Kidney epithelial cell (primary cell): ENCODE data around the gene SDE2. TPM values are rescaled to one million over a fixed set of nuclear protein-coding genes. Genes with fewer than 3 reads are reported as not detected.

Source experiments
- DNase-seq: peaks from one replicate; pipeline ENCODE4 v3.0.0-alpha.2; 2010; ENCODE audit warnings: low read depth
- H3K27me3 ChIP-seq: 2 replicates; pipeline ENCODE4 v1.6.0; 2011; ENCODE audit warnings: low read length; ENCODE audit not compliant: control insufficient read depth, insufficient read depth
- H3K36me3 ChIP-seq: 2 replicates; pipeline ENCODE4 v1.5.1; 2011; ENCODE audit warnings: low read length; ENCODE audit not compliant: control insufficient read depth, insufficient read depth
- H3K4me3 ChIP-seq: 2 replicates; pipeline ENCODE4 v1.5.1; 2011; ENCODE audit warnings: low read depth, mild to moderate bottlenecking, control low read depth, low read length
- total RNA-seq: library from RNA; depleted of rRNA; stranded (reverse); fragments of >200 nt; gene quantifications from 2 replicates; pipeline ENCODE4 v1.2.3, GENCODE V29; 2015
- TF ChIP-seq, protein P1 (sequence below): IDR thresholded peaks from 2 replicates; pipeline ENCODE4 v1.5.1; 2011; ENCODE audit warnings: mild to moderate bottlenecking, moderate library complexity, low read length, control low read depth, inconsistent platforms; ENCODE audit not compliant: insufficient read depth, poor library complexity, severe bottlenecking

SDE2 gene
- total RNA-seq, 1 donor from 2014 or later: 26.5 TPM

GRCh38 chr1:226006686-226007085, 7.5 kb upstream of the SDE2 start:
- H3K36me3 ChIP-seq: no peaks in the 10 kb centered on the region
- TF ChIP-seq, protein P1, sequence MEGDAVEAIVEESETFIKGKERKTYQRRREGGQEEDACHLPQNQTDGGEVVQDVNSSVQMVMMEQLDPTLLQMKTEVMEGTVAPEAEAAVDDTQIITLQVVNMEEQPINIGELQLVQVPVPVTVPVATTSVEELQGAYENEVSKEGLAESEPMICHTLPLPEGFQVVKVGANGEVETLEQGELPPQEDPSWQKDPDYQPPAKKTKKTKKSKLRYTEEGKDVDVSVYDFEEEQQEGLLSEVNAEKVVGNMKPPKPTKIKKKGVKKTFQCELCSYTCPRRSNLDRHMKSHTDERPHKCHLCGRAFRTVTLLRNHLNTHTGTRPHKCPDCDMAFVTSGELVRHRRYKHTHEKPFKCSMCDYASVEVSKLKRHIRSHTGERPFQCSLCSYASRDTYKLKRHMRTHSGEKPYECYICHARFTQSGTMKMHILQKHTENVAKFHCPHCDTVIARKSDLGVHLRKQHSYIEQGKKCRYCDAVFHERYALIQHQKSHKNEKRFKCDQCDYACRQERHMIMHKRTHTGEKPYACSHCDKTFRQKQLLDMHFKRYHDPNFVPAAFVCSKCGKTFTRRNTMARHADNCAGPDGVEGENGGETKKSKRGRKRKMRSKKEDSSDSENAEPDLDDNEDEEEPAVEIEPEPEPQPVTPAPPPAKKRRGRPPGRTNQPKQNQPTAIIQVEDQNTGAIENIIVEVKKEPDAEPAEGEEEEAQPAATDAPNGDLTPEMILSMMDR: no peak
- H3K27me3 ChIP-seq: no peaks in the 10 kb centered on the region
- H3K4me3 ChIP-seq: no peak overlapping the region
- DNase-seq: no peak

GRCh38 chr1:226004396-226004795, 5.3 kb upstream of the SDE2 start:
- Histone ChIP-seq H3K36me3 (no peaks in the 10 kb centered on the region), H3K4me3 (no peak overlapping the region), H3K27me3 (no peaks in the 10 kb centered on the region)
- DNase-seq: no peak
- TF ChIP-seq, protein P1: no peak

DNA sequence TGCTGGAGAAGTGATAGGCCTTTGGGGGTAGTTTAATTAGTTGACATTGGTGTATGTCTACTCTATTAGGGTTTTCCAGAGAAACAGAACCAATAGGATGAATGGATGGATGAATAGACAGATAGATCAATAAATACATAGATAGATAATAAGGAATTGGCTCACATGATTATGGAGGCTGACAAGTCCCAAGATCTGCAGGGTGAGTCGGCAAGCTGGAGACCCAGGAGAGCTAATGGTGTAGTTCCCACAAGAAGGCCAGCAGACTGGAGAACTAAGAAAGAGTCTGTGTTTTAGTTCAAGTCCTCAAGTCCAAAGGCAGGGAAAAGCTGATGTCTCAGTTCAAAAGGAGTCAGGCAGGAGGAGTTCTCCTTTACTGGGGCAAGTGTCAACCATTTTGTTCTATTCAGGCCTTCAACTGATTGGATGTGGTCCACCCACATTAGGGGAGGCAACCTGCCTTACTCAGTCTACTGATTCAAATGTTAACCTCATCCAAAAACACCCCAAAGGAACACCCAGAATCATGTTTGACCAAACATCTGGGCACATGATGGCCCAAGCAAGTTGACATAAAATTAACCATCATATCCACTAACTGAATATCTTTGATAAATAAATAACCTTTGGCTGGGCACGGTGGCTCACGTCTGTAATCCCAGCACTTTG, 4.5 kb upstream of the SDE2 start:
- TF ChIP-seq, protein P1: no peak
- H3K36me3 ChIP-seq: no peaks in the 10 kb centered on the region
- no peak for DNase-seq
- no peaks in the 10 kb centered on the region for H3K27me3 ChIP-seq
- H3K4me3 ChIP-seq: no peak overlapping the region

GRCh38 chr1:226002667-226003501, 3.7 kb upstream of the SDE2 start:
- Histone ChIP-seq H3K27me3 (no peaks in the 10 kb centered on the region), H3K4me3 (no peak overlapping the region), H3K36me3 (no peaks in the 10 kb centered on the region)
- TF ChIP-seq, protein P1: no peak
- no peak for DNase-seq

DNA sequence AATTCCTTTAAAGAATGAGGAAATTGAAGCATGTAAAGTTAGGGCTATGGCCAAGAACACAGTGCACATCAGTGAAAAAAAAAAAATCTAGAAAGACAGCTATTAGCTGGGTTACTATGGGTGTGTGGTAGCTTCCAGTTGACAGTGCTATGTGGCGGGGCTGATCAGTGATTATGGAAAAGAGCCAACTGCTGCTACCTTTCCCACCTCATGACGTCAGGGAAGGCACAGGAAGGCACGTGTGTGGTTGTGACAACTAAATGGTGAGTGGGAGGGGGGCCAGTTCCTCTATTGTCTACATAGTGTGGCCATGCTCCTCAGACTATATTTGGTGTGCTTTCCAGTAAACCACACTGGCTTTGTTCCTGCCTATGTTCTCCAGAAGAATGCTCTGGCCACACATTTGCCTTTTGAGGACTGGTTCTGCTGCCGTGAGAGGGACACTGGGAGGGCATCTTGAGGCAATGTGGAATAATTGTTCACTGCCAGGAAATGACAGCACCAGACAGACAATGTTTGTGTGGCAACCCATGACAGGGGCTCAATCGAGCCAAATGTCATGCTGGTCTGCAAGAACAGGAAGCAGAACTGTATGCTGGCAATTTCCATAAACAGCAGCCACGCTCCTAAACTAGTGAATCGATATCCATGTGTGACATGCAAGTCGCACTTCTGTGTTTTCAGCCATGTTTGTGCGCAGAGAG, 3.0 kb upstream of the SDE2 start:
- no peak for DNase-seq
- Histone ChIP-seq H3K4me3 (no peak overlapping the region), H3K36me3 (no peaks in the 10 kb centered on the region), H3K27me3 (no peaks in the 10 kb centered on the region)
- TF ChIP-seq, protein P1: no peak
